NCI-H82 (cell line): ENCODE results near the gene THOC2.
"Not testable (repeated sequence)": the region's sequence is repeated elsewhere in the genome, so short reads cannot be mapped to it uniquely, and the experiment has no call there.

Experiments
- DNase-seq: peaks from one replicate; lab custom pipeline; 2025; lab: John Stamatoyannopoulos, UW

The THOC2 gene

GRCh38 chrX:123664467-123665167, 68.2 kb downstream of the THOC2 start:
- DNase-seq = not testable (repeated sequence)

GRCh38 chrX:123663720-123664119, 69.1 kb downstream of the THOC2 start:
- not testable (repeated sequence) for DNase-seq

- not testable (repeated sequence) for DNase-seq
Measured at GRCh38 chrX:123656507-123656906, 76.3 kb downstream of the THOC2 start.

- DNase-seq = not testable (repeated sequence)
Measured at GRCh38 chrX:123648811-123649181, 84.1 kb downstream of the THOC2 start.

- peak; percentile 58 for DNase-seq
Measured at GRCh38 chrX:123648028-123648810, 84.6 kb downstream of the THOC2 start.

- no peak for DNase-seq
Measured at GRCh38 chrX:123647244-123647643, 85.6 kb downstream of the THOC2 start.

GRCh38 chrX:123629502-123629901, 103.3 kb downstream of the THOC2 start:
- DNase-seq = no peak

GRCh38 chrX:123626962-123627361, 105.9 kb downstream of the THOC2 start:
- DNase-seq = no peak

- no peak for DNase-seq
Measured at GRCh38 chrX:123625952-123626351, 106.9 kb downstream of the THOC2 start.

- DNase-seq = no peak
Measured at GRCh38 chrX:123625477-123625876, 107.4 kb downstream of the THOC2 start.

- DNase-seq = no peak
Measured at GRCh38 chrX:123617007-123617406, 115.8 kb downstream of the THOC2 start.

GRCh38 chrX:123610915-123611314, 121.9 kb downstream of the THOC2 start:
- no peak for DNase-seq

GRCh38 chrX:123607806-123608205, 125.0 kb downstream of the THOC2 start:
- no peak for DNase-seq

GRCh38 chrX:123607270-123607669, 125.6 kb downstream of the THOC2 start:
- DNase-seq = no peak

GRCh38 chrX:123603491-123603890, 129.4 kb downstream of the THOC2 start:
- no peak for DNase-seq

GRCh38 chrX:123601437-123601836, 131.4 kb downstream of the THOC2 start:
- DNase-seq = no peak

GRCh38 chrX:123600181-123600580, 132.7 kb downstream of the THOC2 start:
- DNase-seq = no peak

GRCh38 chrX:123590842-123591486, 141.9 kb downstream of the THOC2 start:
- DNase-seq = no peak

GRCh38 chrX:123588723-123589122, 144.1 kb downstream of the THOC2 start:
- DNase-seq = peak; percentile 50

- no peak for DNase-seq
Measured at GRCh38 chrX:123581586-123581985, 151.3 kb downstream of the THOC2 start.

GRCh38 chrX:123580792-123581191, 152.1 kb downstream of the THOC2 start:
- no peak for DNase-seq

- not testable (repeated sequence) for DNase-seq
Measured at GRCh38 chrX:123574027-123574426, 158.8 kb downstream of the THOC2 start.

- peak; percentile 8 for DNase-seq
Measured at GRCh38 chrX:123570011-123570590, 162.8 kb downstream of the THOC2 start.
